HG03280 (cell line): ENCODE measurements around the gene BHMT2.

Experiments used
- ATAC-seq: cut with Tn5 transposase; IDR thresholded peaks from one replicate; pipeline ENCODE4 v1.9.1; 2021; ENCODE audit warnings: mild to moderate bottlenecking, moderate library complexity; ENCODE audit not compliant: unreplicated experiment

The BHMT2 gene

GRCh38 chr5:79062436-79062835 is 7.1 kb upstream of the BHMT2 start:
- no peak for ATAC-seq

GRCh38 chr5:79070350-79070667 is 742 bp downstream of the BHMT2 start:
- ATAC-seq, result no peak

DNA sequence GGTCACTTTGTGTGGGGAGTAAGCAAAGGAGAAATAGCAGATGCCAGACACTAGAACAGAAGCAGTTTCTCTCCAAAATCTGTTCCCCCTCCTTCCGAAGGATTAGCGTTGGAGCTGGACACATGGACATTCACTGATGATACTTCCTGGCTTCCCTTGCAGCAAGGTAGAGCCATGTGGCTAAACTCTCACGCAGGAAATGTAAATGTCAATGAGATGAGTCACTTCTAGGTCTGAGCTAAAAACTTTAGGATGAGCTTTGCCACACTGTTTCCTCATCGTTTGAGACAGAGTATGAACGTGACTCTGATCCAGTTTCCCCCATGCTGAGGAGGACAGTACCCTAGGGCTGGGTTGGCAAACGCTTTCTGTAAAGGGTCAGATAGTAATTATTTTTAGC is 5.1 kb downstream of the BHMT2 start:
- ATAC-seq, result no peak

DNA sequence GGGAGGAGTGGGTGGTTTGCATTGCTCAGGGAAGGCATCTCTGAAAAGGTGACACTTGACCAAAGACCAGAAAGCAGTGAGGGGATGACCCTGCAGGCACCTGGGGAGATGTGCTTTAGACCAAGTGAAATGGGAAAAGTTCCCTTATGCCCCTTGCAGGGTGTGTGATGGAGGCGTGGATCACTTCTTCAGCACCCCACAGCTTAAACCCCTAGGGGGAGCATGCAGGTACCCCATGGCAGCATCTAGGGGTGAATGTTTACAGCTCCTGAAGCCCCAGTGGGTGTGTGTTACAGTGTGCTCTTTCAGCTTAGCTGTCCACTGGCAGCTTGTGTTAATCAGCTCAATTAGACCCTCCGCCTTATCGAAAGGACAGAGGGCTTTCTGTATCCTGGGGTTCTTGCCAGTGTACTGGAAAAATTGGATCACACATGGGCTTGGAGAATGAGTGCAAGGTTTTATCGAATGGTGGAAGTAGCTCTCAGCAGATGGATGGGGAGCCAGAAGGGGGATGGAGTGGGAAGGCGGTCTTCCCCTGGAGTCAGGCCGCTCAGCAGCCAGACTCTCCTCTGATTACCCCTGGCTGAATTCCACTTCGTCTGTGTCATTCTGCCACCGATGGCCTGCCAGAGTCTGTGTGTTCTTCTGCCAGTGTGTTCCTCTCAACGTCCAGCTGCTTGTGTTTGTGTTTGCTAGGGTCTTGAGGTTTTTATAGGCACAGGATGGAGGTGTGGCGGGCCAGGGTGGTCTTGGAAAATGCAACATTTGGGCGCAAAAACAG is 6.3 kb downstream of the BHMT2 start:
- ATAC-seq, result no peak

- ATAC-seq, result no peak
Measured at GRCh38 chr5:79076819-79077218, 7.3 kb downstream of the BHMT2 start.

DNA sequence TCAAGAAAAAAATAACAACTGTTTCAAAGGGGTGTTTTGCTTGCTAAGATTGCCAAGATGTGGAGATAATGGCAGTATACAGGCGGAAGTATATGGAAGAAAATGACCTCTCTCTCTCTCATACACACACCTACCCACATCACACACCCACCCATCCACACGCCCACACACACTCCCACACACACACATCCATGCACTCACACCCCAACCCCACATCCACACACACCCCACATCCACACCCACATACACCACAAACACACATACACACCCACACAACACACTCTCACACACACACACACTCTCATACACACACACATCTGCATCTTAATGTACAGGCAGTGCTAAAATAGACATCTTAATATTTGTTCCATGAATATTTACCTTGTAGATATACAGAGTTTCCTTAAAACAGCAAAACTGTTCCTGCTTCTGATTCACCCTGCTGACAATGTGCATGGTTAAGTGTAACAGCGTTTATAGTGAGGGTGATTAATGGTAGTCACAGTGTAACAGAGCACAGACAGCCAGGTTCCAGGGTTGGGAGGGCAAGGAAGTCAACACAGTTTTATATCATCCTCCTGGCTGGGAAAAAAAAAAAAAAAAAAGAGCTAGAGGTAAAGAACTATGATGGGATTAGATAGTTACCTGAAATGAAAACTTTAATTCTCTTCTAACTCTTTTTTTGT is 8.3 kb downstream of the BHMT2 start:
- no peak for ATAC-seq

DNA sequence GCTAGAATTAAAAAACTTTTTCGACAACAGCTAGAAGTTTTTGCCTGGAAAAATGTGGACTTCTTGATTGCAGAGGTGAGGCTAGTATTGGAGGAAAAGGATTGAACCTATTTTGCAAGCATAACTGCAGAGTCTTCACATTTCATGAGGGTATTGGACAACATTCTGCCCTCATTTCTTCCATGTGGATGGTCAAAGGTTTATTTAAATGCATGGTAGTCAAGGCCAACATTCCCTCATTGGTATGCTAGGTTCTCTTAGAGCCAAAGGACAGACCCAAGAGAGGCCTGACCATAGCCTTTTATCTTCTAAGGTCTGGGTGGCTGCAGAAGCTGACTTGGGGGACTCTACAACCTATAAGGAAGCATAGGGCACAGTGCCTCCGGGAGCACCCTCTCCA is 11.2 kb downstream of the BHMT2 start:
- no peak for ATAC-seq

- ATAC-seq, result no peak
Measured at GRCh38 chr5:79081779-79082178, 12.2 kb downstream of the BHMT2 start.

- no peak for ATAC-seq
Measured at GRCh38 chr5:79086116-79086515, 16.5 kb downstream of the BHMT2 start.

GRCh38 chr5:79088507-79088906 is 18.9 kb downstream of the BHMT2 start:
- ATAC-seq, result no peak

DNA sequence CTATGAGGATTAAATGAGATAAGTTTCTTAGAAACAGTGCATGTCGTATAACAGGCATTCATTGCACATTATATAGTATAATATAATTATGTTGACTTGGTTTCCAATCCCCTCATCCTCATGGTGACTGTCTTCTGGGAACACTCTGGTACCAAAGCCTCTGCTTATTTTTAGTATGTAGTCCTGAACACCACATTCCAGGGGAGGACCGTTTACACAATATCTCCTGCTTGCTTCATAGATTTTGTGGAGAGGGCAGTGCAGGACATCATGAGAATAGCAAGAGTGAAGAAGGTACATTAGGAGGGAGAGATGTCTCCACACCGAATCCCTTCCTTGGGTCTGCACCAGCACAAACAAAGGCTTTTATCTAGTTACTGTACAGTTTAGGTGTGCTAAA is 21.5 kb downstream of the BHMT2 start:
- no peak for ATAC-seq

GRCh38 chr5:79093762-79094161 is 24.2 kb downstream of the BHMT2 start:
- no peak for ATAC-seq

DNA sequence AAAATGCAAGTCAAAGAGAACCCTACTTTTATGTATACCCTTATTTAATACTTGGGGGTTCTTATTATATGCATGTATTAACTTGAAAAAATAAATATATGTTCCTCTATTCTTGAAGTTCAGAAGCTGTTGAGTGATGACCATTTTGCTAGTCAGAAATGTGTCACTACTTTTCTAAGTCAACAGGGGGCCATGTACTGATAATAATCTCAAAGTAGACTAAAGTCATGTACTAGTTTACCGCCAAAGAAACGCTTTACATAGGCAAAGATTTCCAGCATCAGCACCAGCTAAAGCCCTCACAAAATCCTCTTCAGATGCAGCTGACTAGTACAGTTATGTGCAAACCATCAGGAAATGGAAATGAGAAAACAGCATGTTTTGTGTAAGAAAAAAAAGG is 36.3 kb downstream of the BHMT2 start:
- ATAC-seq, result no peak

- ATAC-seq, result no peak
Measured at GRCh38 chr5:79107020-79107796, 37.6 kb downstream of the BHMT2 start.

- ATAC-seq, result no peak
Measured at GRCh38 chr5:79108086-79108485, 38.5 kb downstream of the BHMT2 start.

DNA sequence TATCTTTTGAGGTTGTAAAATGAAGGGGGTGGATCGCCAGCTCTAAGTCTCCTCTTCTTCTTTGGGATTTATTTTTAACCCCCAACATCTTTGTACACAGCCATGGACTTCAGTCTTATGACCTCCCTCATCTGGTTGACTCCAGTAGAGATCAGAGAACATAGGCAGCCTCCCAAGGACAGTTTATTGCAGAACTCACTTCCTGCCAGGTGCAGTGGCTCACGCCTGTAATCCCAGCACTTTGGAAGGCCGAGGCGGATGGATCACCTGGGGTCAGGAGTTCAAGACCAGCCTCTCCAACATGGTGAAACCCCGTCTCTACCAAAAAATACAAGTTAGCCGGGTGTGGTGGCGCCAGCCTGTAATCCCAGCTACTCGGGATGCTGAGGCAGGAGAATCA is 39.2 kb downstream of the BHMT2 start:
- no peak for ATAC-seq

GRCh38 chr5:79109527-79110492 is 40.2 kb downstream of the BHMT2 start:
- ATAC-seq, result no peak

DNA sequence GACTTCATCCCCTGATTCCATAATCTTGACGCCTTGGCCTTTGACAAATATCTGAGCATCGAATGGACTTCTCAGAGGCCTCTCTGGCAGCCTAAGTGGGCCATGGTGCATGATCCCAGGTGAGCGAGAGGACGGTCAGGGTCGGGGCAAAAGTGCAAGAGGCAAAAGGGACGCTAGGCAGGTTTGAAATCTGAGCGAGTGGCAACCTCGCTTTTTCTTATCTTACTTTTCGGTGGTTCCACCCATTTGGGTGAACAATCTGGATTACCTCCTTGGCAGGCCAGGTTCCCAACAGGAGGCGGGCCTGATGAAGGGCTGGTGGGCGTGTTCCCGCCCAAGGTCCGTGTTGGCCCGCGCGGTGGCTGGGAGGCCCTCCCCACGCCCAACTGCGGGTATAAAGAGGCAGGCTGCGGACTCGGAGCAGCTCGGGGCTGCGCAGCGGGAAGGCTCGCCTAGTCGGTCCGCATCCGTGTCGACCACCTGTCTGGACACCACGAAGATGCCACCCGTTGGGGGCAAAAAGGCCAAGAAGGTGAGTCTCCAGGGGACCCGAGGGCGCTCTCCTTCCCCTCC is 41.9 kb downstream of the BHMT2 start, which contains the start of gene BHMT:
BHMT (plus strand) TSS at position 423 of the 573 bp plus-strand sequence; CDS start at position 500, 77 bp downstream.
- no peak for ATAC-seq

DNA sequence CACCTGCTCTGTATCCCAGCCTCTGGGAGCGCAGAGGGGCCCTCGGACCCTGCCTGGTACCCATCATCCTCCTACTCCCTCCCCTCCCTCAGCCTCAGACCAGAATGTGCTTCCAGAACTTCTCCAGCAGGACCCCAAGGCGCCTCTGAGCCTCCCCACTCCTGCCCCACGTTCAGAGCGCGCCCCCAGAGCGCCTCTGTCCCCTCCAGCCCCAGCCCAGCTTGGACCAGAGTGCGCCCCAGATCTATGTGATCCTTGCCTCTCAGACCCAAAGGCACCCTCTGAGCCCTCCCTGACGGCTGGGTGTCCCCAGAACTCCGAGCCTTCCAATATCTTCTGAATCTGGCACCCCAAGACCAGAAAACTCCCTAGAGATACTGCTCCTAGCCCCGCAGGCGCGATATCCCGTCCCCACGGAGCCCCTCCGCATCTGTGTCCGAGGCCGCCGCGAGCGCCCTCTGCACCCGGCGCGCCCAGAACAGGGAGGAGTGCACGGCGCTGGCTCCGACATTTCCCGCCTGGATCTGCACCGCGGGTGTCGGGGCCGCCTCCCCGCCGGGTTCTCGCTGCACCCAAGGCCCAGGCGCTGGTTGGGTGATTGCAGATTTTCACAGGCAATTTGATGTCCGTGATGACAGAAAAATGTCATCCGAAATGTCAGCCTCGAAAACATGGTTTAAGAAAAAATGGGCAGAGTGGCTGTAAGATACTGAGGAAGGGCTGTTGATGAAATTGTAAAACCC is 42.6 kb downstream of the BHMT2 start:
- no peak for ATAC-seq

GRCh38 chr5:79112703-79113058 is 43.1 kb downstream of the BHMT2 start:
- no peak for ATAC-seq
